HG03135 (cell line): ENCODE data around the gene SLC2A5.
"Not testable (repeated sequence)": the region's sequence is repeated elsewhere in the genome, so short reads cannot be mapped to it uniquely, and the experiment has no call there.

Source experiments
- ATAC-seq: cut with Tn5 transposase; IDR thresholded peaks from one replicate; pipeline ENCODE4 v1.9.1; 2021; ENCODE audit warnings: mild to moderate bottlenecking, moderate library complexity; ENCODE audit not compliant: unreplicated experiment

SLC2A5 gene

DNA sequence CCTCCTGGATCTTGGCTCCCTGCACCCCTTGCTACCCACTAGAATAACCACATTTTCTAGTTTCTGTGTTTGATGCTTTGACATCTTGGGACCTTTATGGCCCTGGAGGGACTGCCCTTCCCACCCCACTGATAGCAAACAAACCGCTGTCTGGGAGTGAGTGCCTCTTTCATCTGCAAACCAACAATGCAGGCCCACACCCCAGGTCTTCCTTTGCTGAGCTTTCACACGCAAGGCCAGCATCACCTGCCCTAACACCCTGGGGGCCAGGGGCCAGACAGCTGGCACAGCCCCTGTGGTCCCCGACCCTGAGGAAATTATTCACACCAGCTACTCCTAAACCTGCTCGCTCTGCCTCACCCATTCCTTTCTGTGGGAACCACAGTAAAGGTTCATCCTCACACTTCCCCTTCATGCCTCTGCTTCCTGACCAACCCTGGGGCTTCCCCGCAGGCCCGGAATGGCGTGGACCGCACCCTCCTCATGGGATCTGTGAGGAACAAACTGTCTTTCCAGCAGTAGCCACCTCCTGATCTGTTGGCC, 58.6 kb downstream of the SLC2A5 start:
- ATAC-seq, result no peak

DNA sequence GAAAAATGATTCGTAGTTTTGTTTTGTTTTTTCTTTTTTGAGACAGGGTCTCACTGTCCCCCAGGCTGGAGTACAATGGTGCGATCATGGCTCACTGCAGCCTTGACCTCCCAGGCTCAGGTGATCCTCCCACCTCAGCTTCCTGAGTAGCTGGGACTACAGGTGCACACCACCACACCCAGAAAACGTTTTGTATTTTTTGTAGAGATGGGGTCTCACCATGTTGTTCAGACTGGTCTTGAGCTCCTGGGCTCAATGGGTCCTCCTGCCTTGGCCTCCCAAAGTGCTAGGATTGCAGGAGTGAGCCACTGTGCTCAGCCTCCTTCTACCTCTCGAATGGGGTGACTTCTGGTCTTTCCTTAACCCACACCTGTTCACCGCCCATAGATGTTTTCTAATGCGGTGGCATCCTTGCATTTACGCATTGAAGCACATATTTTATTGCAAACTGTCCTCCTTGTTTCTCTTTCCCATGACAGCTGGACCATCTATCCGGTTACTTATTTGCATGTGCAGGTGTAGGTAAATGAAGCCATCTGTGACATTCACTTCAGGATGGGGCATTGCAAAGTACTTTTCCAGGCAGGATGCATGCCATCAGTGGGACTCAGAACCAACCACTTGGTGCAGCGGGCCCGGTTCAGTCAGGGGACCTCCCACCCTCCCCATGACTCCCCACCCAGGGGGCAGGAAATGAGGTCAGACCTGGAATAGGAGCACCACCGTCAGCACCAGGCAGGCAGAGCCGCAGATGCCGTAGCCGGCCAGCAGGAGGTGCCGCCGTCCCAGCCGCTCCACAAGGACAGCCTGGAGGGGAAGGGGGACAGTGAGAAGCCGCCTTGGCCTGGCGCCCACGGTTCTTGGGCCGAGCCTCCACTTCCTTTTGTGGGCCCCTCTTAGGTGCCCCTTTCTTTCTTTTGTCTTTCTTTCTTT, 59.7 kb downstream of the SLC2A5 start:
- no peak for ATAC-seq

DNA sequence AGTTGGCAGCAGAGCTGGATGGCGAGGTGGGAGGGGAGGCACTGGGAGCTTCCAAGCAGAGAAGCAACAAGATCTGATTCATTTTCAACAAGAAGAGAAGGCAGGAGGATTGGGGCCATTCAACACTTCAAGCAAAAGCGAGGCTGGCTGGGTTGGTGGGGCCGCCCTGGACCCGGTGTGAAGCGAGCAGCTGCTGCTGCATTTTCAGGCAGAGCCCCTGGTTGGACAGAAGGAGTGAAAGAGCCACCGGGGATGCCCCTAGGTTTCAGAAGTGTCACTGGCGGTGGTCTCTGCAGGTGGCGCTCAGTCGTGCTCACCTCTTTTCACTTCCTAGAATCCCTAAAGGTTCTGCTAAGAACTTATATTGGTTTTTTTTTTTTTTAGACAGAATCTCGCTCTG, 61.2 kb downstream of the SLC2A5 start:
- ATAC-seq, result no peak

DNA sequence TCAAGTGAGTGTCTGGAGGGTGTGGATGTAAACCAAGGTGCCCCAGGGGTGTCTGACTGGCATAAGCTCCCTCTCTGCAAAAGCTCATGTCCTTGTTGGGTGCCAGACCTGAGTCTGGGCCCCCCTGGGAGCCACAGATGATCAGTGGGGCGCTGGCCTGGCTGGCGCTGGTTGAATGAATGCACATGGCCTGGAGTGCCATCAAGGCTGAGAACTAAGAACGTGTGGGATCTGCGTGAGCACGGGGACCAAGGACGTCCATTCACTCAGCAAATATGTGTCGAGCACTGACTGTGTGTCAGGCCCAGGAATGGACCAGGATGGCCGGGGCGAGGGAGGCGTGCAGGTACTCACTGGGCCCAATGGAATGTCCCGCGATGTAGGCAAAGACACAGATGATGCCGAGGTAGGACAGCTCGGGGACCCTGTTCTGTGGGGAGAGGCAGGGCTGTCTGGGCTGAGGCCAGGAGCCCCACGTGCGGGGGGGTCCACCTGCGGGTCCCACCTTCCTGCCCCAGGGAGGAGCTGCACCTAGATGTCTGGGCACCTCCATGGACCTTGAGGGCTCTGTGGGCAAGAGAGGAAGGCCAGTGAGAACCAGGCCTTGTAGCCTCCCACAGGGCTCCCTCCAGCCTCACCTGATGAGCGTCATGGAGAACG, 62.3 kb downstream of the SLC2A5 start:
- no peak for ATAC-seq

DNA sequence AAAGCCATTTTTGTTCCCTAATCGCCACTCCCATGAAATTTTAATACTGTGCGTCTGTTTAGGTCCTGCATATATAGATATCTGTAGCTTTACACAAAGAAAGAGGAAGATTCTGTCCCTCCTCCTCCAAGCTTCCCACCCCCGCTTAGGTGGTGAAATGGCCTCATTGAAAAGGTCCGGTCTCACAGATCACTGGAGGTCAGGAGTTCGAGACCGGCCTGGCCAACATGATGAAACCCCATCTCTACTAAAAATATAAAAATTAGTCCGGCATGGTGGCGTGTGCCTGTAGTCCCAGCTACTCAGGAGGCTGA, 64.1 kb downstream of the SLC2A5 start:
- ATAC-seq, result no peak

DNA sequence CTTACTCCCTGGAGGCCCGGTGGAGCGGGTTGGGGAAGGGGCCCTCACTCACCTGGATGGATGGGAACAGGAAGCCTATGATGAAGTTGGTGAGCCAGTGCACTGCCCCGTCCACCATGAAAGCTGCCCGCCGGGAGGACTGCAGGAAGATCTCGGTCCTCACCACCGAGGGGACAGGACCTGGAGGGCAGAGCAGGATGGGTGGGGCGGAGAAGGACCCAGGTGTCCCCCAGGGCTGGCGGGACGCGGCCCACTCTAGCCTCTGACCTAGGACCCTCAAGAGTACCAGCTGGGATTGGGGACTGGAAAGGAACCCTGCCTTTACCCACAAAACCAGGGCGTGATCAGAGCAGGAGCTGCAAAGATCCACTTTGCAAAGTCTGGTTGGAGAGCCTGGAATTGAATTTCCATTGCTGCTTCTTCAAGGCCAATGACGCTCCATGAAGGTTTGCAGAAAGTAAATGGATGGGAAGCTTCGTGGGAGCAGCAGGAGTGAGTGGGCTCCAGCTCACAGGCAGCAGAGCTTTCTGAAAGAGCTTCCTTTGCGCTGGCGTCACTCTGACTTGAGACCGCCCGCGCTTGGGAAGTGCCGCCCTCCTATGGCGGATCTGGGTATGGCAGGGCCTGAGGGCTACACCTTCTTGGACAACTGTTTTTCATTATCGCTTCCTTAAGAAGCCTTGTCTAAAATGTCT, 64.6 kb downstream of the SLC2A5 start:
- ATAC-seq, result no peak

DNA sequence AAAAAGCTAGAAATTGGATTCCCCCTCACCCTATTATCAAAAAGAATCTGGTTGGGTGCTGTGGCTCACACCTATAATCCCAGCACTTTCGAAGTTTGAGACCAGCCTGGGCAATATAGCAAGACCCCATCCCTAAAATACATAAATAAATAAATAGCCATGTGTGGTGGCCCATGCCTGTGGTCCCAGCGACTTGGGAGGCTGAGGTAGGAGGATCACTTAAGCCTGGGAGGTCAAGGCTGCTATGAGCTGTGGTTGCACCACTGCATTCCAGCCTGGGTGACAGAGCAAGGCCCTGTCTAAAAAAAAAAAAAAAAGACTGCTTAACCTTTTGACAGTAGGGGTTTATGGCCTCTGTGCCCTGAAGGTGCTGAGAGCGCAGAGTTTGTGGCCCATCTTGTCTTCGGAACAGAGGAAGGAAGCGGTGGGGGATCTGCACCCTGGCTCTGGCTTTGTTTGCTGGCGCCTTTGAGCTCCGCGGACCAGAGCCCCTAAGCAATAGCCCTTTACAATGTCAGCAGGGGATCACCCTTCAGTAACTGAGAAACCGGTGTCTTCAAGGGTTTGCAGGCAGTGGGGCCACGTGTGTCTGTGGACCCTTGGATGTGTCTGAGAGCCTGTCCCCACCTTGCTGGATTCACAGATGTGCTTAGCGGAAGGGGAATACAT, 65.3 kb downstream of the SLC2A5 start:
- ATAC-seq, result no peak

DNA sequence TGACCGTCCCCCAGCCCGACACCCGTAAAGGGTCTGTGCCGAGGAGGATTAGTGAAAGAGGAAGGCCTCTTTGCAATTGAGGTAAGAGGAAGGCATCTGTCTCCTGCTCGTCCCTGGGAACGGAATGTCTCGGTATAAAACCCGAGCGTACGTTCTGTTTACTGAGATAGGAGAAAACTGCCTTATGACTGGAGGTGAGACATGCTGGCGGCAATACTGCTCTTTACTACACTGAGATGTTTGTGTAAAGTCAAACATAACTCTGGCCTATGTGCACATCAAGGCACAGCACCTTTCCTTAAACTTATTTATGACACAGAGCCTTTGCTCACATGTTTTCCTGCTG, 67.2 kb downstream of the SLC2A5 start:
- not testable (repeated sequence) for ATAC-seq

DNA sequence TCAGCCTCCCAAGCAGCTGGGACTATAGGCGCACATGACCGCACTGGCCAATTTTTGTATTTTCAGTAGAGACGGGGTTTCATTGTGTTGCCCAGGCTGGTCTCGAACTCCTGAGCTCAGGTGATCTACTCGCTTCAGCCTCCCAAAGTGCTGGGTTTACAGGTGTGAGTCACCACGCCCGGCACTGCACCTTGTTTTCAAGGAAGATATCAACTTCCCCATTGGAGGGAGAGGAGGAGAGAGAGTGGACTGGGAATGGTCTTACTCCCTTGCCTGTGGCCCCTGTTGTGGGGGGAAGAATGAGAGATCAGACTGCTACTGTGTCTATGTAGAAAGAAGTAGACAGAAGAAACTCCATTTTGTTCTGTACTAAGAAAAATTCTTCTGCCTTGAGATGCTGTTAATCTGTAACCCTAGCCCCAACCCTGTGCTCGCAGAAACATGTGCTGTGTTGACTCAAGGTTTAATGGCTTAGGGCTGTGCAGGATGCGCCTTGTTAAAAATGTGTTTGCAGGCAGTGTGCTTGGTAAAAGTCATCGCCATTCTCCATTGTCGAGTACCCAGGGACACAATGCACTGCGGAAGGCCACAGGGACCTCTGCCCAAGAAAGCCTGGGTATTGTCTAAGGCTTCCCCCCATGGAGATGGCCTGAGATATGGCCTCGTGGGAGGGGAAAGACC, 67.8 kb downstream of the SLC2A5 start:
- ATAC-seq, result not testable (repeated sequence)

DNA sequence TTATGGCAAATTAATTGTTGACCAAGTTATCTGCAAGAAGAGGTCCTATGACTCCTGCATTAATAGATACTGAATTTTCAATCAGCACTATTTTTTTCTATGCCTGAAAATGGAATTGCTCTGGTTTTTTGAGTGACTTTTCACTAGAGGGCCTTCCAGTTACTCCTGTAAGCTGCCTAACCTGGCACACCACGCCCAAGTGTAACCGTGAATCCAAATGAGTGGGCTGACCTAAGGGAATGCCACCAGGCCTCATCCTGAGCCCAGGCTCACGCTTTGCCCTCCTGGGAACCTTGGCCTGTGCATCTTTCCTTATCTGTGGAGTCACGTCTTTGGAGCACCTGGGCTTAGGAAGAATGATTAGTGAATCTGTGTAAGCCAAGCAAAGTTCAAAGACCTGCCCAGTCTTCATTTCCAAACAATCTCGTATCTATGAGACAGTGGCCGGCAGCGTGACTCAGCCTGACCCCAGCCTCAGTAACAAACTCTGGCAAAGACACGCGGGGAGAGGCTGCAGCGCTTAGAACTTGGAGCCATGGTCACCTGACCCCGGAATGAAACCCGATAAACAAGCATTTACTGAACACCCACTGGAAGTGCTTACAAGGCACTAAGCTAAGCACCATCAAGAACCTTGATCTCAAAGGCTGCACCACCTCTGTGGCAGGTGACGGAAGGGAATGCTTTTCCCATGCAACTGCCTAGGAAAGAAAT, 75.3 kb downstream of the SLC2A5 start:
- not testable (repeated sequence) for ATAC-seq

DNA sequence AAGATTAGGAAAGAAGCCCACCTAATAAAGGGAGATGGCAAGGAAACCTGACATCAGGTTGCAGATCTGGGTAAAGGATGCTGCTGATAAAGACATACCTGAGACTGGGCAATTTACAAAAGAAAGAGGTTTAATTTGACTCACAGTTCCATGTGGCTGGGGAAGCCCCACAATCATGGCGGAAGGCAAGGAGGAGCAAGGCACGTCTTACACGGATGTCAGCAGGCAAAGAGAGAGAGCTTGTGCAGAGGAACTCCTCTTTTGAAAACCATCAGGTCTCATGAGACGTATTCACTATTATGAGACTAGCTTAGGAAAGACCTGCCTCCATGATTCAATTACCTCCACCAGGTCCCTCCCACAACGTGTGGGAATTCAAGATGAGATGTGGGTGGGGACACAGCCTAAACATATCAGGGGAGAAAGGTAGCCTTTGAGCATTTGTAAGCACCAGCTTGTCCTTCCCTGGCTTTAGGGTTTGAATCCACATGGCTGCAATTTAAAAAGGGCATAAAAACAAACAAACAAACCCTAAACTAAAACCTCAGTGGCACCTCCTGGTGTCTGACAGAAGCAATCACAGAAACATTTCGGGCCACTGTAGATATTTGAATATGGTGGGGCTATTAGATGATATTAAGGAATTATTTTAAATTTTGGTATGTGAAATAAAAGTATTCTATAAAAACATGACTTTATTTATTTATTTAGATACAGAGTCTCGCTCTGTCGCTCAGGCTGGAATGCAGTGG, 76.3 kb downstream of the SLC2A5 start:
- ATAC-seq, result no peak

DNA sequence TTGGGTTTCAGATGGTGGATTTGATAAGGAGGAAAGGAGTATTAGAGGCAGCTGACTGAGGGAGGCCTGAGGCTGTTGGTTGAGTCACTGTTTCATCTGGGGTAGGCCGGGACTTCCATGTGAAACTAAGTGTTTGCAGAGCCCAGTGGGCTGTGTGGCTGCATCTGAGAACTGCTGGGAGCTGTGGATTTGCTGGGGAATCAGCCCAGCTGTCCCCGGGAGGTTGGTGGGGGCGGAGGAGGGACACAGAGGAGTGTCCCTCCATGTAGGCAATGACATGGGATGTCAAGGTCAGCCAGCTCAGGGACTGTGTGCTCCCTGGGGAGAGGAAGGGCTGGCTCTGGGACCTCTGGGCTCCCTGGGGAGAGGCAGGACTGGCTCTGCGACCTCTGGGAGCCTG, 79.6 kb downstream of the SLC2A5 start:
- ATAC-seq, result no peak

DNA sequence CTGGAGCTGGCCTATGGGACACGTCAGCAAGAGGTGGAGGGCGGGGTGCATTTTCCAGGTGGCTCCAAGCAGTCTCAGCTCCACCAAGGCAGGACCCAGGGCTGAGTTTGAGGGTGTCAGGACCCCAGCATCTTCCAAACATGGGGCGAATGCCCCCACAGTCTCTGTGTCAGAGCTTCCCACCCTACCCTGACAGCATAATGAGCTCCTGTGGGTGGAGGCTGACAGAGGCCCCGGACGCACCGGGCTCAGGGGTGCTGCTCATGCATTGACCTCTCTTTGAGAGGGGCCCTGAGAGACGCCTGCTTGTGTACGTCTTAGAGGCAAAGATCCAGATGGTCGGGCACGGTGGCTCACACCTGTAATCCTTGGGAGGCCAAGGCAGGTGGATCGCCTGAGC, 80.4 kb downstream of the SLC2A5 start:
- no peak for ATAC-seq

DNA sequence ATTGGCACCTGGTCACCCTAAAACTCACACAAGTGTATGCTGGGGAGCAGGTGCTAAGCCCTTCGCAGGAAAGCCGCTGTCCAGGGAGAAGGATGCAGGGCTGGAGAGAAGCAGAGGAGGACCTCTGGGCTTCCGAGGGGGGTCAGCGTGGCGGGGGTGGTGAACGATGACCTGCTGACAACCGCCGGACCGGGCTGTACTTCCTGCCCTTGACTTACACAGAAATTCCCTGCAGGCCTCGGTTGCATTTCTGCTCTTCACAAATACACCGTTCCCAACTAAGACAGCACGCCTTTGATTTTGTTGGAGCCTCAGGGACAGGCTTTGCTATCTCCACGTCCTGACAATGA, 80.8 kb downstream of the SLC2A5 start:
- no peak for ATAC-seq

DNA sequence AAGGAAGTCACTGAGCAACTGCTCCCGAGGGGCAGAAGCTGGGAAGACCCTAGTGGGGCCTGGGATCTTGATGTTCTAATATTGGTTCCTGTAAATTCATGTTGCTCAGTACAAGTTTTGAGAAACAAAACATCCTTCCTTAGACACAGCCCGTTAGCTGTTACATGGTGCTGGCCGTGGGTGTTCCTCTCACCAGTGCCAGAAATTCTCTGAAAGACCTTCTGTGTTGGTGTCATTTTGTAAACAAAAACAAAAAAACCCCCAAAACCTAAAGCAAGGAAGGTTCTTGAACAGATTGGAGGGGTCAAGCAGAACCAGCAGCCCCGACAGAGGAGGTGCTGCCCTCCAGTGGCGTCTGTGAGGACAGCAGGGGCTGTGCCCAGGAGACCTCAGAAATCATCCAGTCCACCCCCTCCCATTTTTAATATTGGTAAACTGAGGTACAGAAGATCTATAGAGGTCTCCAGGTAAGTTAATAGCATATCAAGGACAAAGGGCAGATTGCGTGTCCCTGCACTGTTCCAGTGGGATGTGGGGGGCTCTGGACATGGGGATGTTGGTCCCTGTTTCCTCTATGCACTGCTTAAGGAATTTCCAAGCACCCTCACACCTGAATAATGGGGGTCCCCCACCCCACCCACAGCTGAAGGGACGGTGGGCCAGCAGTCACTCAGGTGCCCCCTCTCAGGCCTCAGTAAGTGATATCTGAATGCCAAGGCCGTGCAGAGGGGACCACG, 81.4 kb downstream of the SLC2A5 start:
- ATAC-seq, result no peak

DNA sequence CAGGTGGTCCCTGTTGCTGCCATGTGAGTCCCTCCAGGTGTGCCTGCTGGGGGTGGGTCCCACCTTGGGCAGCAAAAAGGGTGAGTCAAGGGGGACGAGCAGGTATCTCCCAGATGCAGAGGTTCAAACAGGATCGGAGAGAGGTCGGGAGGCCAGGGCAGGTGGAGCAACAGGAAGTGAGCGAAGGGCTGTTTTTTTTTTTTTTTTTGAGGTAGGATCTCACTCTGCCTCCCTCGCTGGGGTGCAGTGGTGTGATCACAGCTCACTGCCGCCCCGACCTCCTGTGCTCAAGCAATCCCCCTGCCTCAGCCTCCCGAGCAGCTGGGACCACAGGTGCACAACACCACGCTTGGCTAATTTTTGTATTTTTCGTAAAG, 82.6 kb downstream of the SLC2A5 start:
- no peak for ATAC-seq

DNA sequence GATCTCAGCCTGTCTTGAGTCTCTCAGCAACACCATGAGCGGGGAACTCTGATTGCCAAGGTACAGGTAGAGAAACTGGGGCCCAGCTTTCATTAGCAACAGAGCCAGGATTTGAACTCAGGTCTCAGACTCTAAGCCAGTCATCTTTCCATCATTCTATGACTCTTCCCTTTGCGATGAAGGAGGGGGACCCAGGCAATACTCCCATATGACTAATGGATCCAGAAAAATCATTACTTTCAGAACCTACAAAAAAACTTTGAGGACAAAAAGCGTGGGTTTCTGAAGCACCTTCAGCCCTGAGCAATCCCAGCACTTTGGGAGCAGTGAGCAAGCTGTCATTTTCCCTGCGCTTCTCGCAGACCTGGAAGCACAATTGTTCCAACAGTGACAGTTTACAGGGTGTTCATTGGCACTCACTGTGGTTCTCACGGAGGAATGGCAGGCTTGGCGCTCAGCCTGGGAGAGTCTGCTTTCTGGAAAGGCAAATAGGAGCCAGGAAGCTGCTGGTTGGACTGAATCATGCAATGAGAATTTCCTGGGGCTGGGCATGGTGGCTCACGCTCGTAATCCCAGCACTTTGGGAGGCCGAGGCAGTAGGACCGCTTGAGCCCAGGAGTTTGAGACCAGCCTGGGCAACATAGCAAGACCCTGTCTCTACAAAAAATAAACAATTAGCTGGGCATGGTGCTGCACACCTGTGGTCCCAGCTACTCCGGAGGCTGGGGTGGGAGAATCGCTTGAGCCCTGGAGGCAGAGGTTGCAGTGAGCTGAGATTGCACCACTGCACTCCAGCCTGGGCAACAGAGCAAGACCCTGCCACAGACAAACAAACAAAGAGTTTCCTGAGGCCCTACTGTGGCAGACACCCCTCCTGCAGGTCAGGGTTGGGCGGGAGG, 83.3 kb downstream of the SLC2A5 start:
- ATAC-seq, result no peak
